Activated naive CD4-positive, alpha-beta T cell treated with anti-CD3 and anti-CD28 coated beads, Interleukin-2, amount 50 U/mL, for 24 hours (primary cell): ENCODE results near the gene CEACAM3.
"Not testable (repeated sequence)": the region's sequence is repeated elsewhere in the genome, so short reads cannot be mapped to it uniquely, and the experiment has no call there.

Experiments used
- H3K27ac Mint-ChIP-seq: one replicate; pipeline ENCODE4 v1.8.0; 2021; ENCODE audit warnings: mild to moderate bottlenecking, mixed read lengths
- H3K27me3 Mint-ChIP-seq: one replicate; pipeline ENCODE4 v1.8.0; 2021; ENCODE audit warnings: mixed read lengths
- H3K36me3 Mint-ChIP-seq: one replicate; pipeline ENCODE4 v1.8.0; 2021; ENCODE audit warnings: mixed read lengths
- H3K4me1 Mint-ChIP-seq: one replicate; pipeline ENCODE4 v1.8.0; 2021; ENCODE audit warnings: mixed read lengths
- H3K4me3 Mint-ChIP-seq: one replicate; pipeline ENCODE4 v1.8.0; 2021; ENCODE audit warnings: mild to moderate bottlenecking, mixed read lengths
- H3K9me3 Mint-ChIP-seq: one replicate; pipeline ENCODE4 v1.8.0; 2021; ENCODE audit warnings: mixed read lengths

CEACAM3 gene

DNA sequence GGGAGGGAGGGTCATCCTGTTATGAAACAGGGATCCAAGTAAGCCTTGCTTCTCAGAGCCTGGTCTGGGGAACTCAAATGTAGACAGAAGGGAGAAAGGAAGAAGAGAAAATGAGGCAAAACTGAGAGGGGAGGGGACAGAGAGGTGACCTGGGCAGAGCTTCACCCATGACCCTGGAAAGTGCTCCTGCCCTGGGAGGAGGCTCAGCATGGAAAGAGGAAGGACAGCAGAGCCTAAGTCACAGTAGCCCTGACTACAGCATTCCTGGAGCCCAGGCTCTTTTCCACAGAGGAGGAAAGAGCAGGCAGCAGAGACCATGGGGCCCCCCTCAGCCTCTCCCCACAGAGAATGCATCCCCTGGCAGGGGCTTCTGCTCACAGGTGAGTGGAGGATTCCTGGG lies at the start of gene CEACAM3:
CEACAM3 (plus strand) TSS at position 226 of the 400 bp plus-strand sequence; CDS start at position 317, 91 bp downstream.
- Mint-ChIP-seq H3K9me3 (no peaks in the 10 kb centered on the region), H3K27ac (no peak within 1 kb of the TSS)

DNA sequence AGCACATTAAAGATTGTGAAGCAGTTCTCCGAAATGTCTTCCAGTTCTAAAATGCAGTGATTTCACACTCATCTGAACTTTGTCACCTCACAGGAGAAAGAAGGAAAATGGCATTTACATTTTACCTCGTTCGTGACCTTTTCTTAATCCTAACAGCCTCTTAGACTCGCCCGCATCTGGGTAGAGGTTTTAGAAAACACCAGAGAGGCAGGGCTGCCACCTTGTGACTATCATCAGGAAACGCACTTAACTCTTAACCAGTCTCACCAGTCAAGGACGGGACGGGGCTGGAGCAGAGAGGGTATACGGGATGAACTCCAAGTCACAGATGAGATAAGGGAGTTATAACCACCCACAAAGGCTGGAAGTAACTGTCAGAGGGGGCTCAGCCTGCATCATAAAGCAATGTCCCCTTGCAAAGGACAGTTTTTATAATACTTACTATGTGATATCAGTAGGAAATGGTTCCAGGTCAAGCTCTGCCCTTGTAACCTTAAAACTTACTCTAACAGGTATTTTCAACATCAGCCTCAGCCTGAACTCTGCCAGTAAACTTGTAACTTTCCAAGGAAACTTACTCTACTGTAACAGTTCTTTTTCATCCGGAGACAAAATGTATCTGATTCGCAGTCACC lies 49.7 kb upstream of the CEACAM3 start:
- H3K4me1 Mint-ChIP-seq, result peaks cover 6% of the 10 kb centered on the region
- no peak overlapping the region for H3K27ac Mint-ChIP-seq
- H3K36me3 Mint-ChIP-seq, result no peaks in the 10 kb centered on the region
- H3K9me3 Mint-ChIP-seq, result no peaks in the 10 kb centered on the region
- H3K4me3 Mint-ChIP-seq, result no peak overlapping the region
- H3K27me3 Mint-ChIP-seq, result peaks cover 41% of the 10 kb centered on the region

More for the DNA sequence above, at the start of gene CEACAM3:
- no peaks in the 10 kb centered on the region for H3K36me3 Mint-ChIP-seq
- H3K4me1 Mint-ChIP-seq, result peaks cover 9% of the 10 kb centered on the region
- H3K27me3 Mint-ChIP-seq, result peaks cover 19% of the 10 kb centered on the region
- no peak within 1 kb of the TSS for H3K4me3 Mint-ChIP-seq

DNA sequence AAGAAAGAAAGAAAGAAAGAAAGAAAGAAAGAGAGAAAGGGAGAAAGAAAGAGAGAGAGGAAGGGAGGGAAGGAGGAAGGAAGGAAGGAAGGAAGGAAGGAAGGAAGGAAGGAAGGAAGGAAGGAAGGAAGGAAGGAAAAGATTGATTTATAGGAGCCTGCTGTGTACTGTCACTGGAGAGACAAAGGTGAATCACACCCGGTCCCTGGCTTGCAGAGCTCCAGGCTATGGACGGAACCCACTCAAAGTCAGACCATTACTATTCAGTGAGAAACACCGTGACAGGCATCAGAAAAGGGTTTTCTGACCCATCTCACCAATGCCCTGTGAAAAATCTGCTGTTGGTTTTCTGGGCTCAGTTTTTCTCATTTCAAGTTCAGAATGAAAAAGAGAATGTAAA lies 48.4 kb upstream of the CEACAM3 start:
- peaks cover 43% of the 10 kb centered on the region for H3K27me3 Mint-ChIP-seq

DNA sequence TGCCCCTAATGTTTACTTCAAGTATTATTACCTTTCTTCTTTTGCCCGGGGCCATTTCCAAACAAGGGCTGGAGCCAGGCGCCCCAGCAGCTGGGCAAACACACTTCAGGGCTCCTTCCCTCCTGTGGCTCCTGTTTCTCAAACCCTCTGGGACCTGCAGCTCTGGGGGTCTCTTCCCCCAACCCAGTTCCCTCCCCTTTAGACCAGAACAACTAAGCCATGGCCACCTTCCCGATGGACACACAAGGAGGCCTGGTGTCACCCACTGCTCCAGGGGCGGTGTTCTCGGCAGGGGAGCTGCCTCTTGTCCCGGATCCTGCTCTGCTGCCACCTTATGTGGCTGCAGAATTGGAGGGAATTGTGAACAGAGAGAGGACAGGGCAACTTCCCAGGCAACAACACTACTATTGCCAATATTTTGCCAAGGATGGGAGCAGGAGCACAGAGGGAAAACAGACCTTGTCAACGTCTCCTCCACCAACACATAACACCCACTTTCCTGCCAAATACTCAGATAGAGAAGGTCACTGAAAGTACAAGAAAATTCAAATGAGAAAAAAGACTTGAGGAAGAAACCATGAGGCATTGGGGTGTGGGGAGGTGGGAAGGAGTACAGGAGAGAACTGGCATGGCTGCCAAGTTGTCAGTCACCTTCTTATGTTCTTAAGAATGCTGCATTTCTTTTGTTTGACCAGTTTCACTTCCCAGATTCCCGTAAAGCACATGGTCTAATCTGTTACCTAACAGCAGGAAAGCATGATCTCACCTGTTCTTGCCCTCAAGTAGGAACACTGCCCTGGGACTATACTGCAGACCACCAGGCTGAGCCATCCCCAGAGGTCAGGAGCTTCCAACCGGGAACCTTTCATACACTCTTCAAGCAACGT lies 45.9 kb upstream of the CEACAM3 start:
- not testable (repeated sequence) for H3K9me3 Mint-ChIP-seq, H3K27ac Mint-ChIP-seq, H3K4me1 Mint-ChIP-seq, H3K36me3 Mint-ChIP-seq, H3K4me3 Mint-ChIP-seq
- H3K27me3 Mint-ChIP-seq, result peaks cover 38% of the 10 kb centered on the region

More for the DNA sequence above, 48.4 kb upstream of the CEACAM3 start:
- H3K4me1 Mint-ChIP-seq, result peaks cover 6% of the 10 kb centered on the region
- H3K4me3 Mint-ChIP-seq, result no peak overlapping the region
- H3K27ac Mint-ChIP-seq, result no peak overlapping the region
- H3K36me3 Mint-ChIP-seq, result no peaks in the 10 kb centered on the region
- no peaks in the 10 kb centered on the region for H3K9me3 Mint-ChIP-seq

DNA sequence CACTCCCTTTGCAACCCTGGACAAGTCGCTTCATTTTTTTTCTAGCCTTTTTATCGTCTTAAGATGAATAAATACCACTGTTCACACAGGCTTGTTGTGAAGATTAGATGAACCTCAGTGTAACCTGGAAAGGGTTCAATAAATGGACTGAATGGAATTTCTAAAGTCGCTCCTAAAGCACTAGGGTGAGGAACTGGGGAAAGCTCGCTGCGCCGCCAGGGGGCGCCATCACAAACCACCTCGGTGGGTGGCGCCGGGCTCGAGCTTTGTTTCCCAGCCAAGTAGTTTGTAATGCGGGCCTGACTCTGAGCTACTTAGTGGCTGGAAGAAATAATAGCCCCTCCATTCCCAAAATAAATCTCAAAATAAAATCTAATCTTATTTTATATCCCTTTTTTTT lies 43.2 kb upstream of the CEACAM3 start:
- Mint-ChIP-seq H3K27me3 (peaks cover 23% of the 10 kb centered on the region), H3K4me1 (peaks cover 3% of the 10 kb centered on the region), H3K9me3 (no peaks in the 10 kb centered on the region), H3K27ac (no peak overlapping the region), H3K4me3 (no peak overlapping the region), H3K36me3 (no peaks in the 10 kb centered on the region)

DNA sequence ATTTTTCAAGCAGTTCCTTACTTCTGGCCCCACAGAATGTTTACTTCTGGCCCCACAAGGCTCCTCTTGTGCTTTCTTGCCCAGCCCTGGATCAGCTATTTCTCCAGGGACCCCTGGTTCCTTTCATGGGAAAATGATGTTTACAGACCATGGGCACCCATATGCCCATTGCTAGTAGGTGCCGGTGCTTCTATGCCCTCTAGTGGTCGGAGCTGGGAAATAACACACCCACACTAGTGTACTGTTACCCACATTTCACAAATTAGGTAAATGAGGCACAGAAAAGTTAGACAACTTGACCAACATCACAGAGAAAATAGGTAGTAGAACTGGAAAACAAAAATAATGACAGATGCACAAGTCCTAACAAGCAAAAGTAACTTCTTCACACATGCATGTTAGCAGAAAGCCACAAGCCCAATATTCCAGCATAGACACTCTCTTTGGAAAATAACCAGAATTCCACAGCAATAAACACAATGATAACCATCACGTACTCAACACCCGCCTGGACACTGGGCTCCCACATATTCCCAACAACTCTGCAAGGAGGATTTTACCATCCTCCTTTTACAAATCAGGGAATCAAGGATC lies 42.4 kb upstream of the CEACAM3 start:
- H3K27me3 Mint-ChIP-seq, result peaks cover 17% of the 10 kb centered on the region
- H3K9me3 Mint-ChIP-seq, result no peaks in the 10 kb centered on the region
- H3K27ac Mint-ChIP-seq, result no peak overlapping the region
- no peaks in the 10 kb centered on the region for H3K36me3 Mint-ChIP-seq
- H3K4me1 Mint-ChIP-seq, result peaks cover 3% of the 10 kb centered on the region
- H3K4me3 Mint-ChIP-seq, result no peak overlapping the region

DNA sequence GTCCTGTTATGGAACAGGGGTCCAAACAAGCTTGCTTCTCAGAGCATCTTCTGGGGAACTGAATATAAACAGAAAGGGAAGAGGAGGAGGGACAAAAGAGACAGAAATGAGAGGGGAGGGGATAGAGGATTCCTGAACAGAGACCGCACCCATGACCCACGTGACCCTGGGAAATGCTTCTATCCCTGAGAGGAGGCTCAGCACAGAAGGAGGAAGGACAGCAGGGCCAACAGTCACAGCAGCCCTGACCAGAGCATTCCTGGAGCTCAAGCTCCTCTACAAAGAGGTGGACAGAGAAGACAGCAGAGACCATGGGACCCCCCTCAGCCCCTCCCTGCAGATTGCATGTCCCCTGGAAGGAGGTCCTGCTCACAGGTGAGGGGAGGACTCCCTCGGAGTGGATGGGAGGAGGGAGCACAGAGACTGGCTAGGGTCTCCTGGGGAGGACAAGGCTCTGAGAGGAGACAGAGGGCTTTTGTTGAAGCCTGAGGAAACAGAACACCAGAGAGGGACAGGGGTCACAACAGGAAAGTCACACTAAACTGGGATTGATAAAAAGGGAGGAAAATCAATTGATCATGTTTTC lies 41.0 kb upstream of the CEACAM3 start, which contains the start of gene CEACAM6:
CEACAM6 (plus strand) TSS at position 203 of the 586 bp plus-strand sequence; CDS start at position 312, 109 bp downstream.
- no peaks in the 10 kb centered on the region for H3K36me3 Mint-ChIP-seq
- peak within 1 kb of the TSS; percentile 66 for H3K27ac Mint-ChIP-seq
- no peak within 1 kb of the TSS for H3K4me3 Mint-ChIP-seq
- peaks cover 28% of the 10 kb centered on the region for H3K27me3 Mint-ChIP-seq
- no peaks in the 10 kb centered on the region for H3K9me3 Mint-ChIP-seq
- peaks cover 3% of the 10 kb centered on the region for H3K4me1 Mint-ChIP-seq

DNA sequence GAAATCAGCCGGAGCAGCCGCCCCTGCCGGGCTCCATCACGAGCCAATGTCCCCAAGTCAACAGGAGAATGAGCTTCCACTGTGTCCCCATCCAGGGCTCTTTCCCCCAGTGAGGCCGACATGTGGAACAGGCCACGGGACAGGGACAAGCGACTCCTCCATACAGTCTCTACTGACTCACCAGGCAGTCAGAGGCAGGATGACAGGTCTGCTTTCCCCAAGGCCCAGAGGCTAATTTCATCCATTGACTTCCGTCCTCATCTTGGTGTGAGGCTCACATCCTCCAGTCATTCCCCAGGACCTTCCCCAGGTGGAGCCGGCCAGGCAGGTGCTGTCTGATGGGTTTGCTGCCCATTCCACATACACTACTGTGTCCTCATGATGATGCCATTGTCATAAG lies 37.5 kb upstream of the CEACAM3 start:
- H3K27ac Mint-ChIP-seq, result no peak overlapping the region
- H3K4me1 Mint-ChIP-seq, result peaks cover 1% of the 10 kb centered on the region
- no peaks in the 10 kb centered on the region for H3K9me3 Mint-ChIP-seq
- H3K27me3 Mint-ChIP-seq, result peaks cover 33% of the 10 kb centered on the region
- no peak overlapping the region for H3K4me3 Mint-ChIP-seq
- no peaks in the 10 kb centered on the region for H3K36me3 Mint-ChIP-seq

DNA sequence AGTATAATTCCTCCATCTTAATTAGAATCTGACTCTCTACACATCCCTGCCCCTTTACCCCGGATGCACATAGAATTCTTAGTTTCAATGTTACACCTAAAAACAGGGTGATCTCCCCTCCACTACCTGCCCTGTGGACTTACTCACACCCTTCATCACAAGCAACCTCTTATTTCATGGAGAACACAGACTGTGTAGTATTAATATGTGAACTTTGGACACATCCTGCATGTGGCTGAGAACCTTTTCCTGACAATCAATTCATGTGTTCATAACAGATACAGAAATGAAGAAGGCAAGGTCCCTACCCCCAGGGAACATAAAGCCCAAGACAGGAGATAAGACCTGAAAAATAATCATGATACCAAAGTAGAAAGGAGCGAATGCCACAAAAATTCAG lies 29.3 kb upstream of the CEACAM3 start:
- no peak overlapping the region for H3K27ac Mint-ChIP-seq
- H3K9me3 Mint-ChIP-seq, result no peaks in the 10 kb centered on the region
- peaks cover 26% of the 10 kb centered on the region for H3K27me3 Mint-ChIP-seq
- no peaks in the 10 kb centered on the region for H3K36me3 Mint-ChIP-seq
- no peak overlapping the region for H3K4me3 Mint-ChIP-seq
- H3K4me1 Mint-ChIP-seq, result peaks cover 7% of the 10 kb centered on the region

DNA sequence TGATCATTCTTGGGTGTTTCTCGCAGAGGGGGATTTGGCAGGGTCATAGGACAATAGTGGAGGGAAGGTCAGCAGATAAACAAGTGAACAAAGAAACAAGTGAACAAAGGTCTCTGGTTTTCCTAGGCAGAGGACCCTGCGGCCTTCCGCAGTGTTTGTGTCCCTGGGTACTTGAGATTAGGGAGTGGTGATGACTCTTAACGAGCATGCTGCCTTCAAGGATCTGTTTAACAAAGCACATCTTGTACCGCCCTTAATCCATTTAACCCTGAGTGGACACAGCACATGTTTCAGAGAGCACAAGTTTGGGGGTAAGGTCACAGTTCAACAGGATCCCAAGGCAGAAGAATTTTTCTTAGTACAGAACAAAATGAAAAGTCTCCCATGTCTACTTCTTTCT lies 28.3 kb upstream of the CEACAM3 start:
- not testable (repeated sequence) for H3K4me3 Mint-ChIP-seq, H3K9me3 Mint-ChIP-seq, H3K27ac Mint-ChIP-seq, H3K36me3 Mint-ChIP-seq
- Mint-ChIP-seq H3K4me1 (peaks cover 15% of the 10 kb centered on the region), H3K27me3 (peaks cover 23% of the 10 kb centered on the region)

DNA sequence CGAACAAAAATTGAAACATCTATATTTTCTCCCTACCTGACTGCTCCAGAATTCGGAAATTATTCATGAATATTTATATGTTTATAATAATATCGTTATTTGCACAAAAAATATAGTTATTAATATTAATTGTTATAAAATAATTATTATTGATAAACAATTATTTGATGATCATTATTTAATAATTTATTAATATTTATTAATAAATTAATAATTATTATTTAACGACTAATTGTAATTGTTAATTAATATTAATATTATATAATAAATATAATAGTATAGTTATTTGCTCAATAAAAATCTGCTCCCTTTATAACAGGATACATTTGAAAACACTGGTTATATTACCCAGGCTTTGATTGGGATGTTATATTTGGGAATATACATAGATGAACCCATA lies 26.8 kb upstream of the CEACAM3 start:
- Mint-ChIP-seq H3K27me3 (peaks cover 21% of the 10 kb centered on the region), H3K27ac (no peak overlapping the region), H3K4me1 (peaks cover 30% of the 10 kb centered on the region)

DNA sequence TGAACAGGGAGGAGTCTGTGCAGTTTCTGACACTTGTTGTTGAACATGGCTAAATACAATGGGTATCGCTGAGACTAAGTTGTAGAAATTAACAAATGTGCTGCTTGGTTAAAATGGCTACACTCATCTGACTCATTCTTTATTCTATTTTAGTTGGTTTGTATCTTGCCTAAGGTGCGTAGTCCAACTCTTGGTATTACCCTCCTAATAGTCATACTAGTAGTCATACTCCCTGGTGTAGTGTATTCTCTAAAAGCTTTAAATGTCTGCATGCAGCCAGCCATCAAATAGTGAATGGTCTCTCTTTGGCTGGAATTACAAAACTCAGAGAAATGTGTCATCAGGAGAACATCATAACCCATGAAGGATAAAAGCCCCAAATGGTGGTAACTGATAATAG lies 25.0 kb upstream of the CEACAM3 start:
- Mint-ChIP-seq H3K27ac (no peak overlapping the region), H3K4me3 (no peak overlapping the region), H3K27me3 (peaks cover 20% of the 10 kb centered on the region), H3K9me3 (no peaks in the 10 kb centered on the region), H3K4me1 (peaks cover 45% of the 10 kb centered on the region), H3K36me3 (no peaks in the 10 kb centered on the region)

More for the DNA sequence above, 26.8 kb upstream of the CEACAM3 start:
- H3K36me3 Mint-ChIP-seq, result no peaks in the 10 kb centered on the region
- no peaks in the 10 kb centered on the region for H3K9me3 Mint-ChIP-seq
- H3K4me3 Mint-ChIP-seq, result no peak overlapping the region

DNA sequence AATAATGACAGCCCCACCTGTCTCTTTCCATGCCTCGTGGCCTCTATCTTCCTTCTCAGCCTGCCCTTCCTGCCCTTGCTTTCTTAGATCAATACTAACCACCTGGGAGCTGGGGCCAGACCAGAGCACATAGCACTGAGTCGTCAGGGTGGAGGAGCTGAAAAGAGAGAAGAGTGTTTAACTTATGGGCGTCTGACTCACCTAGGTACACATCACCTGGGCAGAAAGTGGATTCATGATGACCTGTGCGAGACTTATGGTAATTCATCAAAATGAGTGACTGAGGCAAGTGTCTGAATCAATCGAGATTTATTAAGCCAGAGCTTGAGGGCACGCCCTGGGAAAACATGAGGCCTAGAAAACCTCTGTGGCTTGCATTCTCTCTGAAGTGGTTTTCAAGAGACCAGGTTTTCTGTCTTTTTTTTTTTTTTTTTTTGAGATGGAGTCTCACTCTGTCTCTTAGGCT lies 21.8 kb upstream of the CEACAM3 start:
- H3K27me3 Mint-ChIP-seq, result peaks cover 33% of the 10 kb centered on the region
- no peaks in the 10 kb centered on the region for H3K36me3 Mint-ChIP-seq
- peak overlapping the region; percentile 37 for H3K4me3 Mint-ChIP-seq
- H3K27ac Mint-ChIP-seq, result no peak overlapping the region
- peaks cover 46% of the 10 kb centered on the region for H3K4me1 Mint-ChIP-seq
- H3K9me3 Mint-ChIP-seq, result no peaks in the 10 kb centered on the region

DNA sequence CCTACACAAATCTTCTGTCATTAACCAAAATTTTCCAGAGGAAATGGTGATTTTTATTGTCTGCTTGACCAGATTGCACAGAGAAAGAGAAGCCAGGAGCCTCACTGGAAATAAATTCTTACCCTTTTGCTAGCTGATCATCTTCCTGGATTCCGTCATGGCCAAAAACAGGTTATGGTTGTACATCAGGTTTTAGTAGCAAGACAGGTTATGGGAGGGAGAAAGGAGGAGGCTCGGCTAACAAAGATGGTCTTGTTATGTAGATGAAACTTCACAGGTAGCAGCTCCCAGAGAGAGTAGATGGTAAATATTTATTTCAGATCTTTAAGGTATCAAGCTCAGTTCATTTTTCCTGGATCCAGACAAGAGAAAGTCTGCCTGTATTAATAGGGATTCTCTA lies 19.7 kb upstream of the CEACAM3 start:
- Mint-ChIP-seq H3K27ac (peak overlapping the region; percentile 33), H3K9me3 (no peaks in the 10 kb centered on the region), H3K4me3 (no peak overlapping the region), H3K36me3 (no peaks in the 10 kb centered on the region), H3K4me1 (peaks cover 44% of the 10 kb centered on the region), H3K27me3 (peaks cover 36% of the 10 kb centered on the region)

DNA sequence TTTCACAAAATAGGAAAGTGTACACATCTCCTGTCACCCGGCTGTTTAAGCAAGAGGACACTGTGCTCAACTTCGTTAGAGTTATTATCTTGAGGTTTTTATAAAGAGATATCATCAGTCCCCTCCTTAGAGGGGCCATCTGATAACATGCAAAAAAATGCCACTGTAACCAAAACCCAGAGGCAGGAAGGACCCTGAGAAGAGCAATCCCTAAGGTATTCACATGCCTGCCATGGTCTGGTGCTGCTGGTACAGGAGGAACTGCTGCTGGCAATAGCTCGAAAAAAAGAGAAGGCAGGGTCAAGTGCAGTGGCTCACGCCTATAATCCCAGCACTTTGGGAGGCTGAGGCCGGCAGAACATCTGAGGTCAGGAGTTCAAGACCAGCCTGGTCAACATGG lies 12.8 kb upstream of the CEACAM3 start:
- H3K9me3 Mint-ChIP-seq, result no peaks in the 10 kb centered on the region
- peaks cover 40% of the 10 kb centered on the region for H3K27me3 Mint-ChIP-seq
- peaks cover 16% of the 10 kb centered on the region for H3K4me1 Mint-ChIP-seq
- no peak overlapping the region for H3K27ac Mint-ChIP-seq
- H3K36me3 Mint-ChIP-seq, result no peaks in the 10 kb centered on the region
- H3K4me3 Mint-ChIP-seq, result no peak overlapping the region
